ENCODE results near the gene ETNK1.

Gene ETNK1

GRCh38 chr12:22624548-22624869 is 462 bp upstream of the ETNK1 start:
- TF ChIP-seq CTCF (conservative IDR thresholded peaks at IDR 0.05), result no peak

GRCh38 chr12:22625762-22626294 is 857 bp downstream of the ETNK1 start:
- H3K27ac ChIP-seq, result peak overlapping the region; percentile 93
- TF ChIP-seq CTCF (conservative IDR thresholded peaks at IDR 0.05), result no peak

More at GRCh38 chr12:22624548-22624869, 462 bp upstream of the ETNK1 start:
- H3K27ac ChIP-seq, result peak overlapping the region; percentile 93

- no peak for TF ChIP-seq CTCF (conservative IDR thresholded peaks at IDR 0.05)
- H3K27ac ChIP-seq, result peak overlapping the region; percentile 93
These were observed 1.4 kb downstream of the ETNK1 start for GRCh38 chr12:22626406-22626805.

- peak overlapping the region; percentile 93; the same call in 1 of the 2 replicates for H3K27ac ChIP-seq
- TF ChIP-seq CTCF (conservative IDR thresholded peaks at IDR 0.05), result no peak
These were observed 2.4 kb downstream of the ETNK1 start for GRCh38 chr12:22627371-22627770.

- no peak overlapping the region for H3K27ac ChIP-seq
- TF ChIP-seq CTCF (conservative IDR thresholded peaks at IDR 0.05), result no peak
These were observed 3.3 kb downstream of the ETNK1 start for GRCh38 chr12:22628228-22628627.

- no peak overlapping the region for H3K27ac ChIP-seq
- peak; percentile 87 for TF ChIP-seq CTCF (conservative IDR thresholded peaks at IDR 0.05)
These were observed 7.0 kb downstream of the ETNK1 start for GRCh38 chr12:22631863-22632463.

- no peak overlapping the region for H3K27ac ChIP-seq
- no peak for TF ChIP-seq CTCF (conservative IDR thresholded peaks at IDR 0.05)
These were observed 9.9 kb downstream of the ETNK1 start for GRCh38 chr12:22634883-22635282.
